ENCODE measurements around the gene ZBTB17. TPM values are rescaled to one million over a fixed set of nuclear protein-coding genes. Genes with fewer than 3 reads are reported as not detected.

The ZBTB17 gene
- total and polyA plus RNA-seq, 4 donors = 16.7 to 50.8 (median 39.0) TPM

DNA sequence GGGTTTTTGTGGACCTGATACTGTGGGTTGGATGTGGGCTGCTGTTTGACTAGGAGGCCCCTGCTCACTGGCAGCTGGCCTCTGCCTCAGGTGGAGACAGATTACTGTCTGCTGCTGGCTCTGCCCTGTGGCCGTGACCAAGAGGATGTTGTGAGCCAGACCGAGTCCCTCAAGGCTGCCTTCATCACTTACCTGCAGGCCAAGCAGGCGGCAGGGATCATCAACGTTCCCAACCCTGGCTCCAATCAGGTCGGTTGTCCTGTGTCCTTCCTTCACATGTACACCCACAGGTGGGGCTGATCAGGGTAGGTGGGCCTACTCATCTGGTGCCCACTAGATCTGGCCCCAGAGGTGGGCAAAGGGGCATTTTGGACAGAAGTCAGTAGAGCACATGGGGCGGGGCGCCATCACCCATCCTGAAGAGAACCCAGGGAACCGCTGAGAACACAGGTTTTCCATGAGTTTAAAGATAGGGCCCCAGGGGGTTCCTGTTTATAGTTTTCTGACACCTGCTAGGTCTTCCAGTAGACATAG is 37.2 kb downstream of the ZBTB17 start:
- Histone ChIP-seq H3K27ac (ENCODE audit: low read depth, low read length) (no peak overlapping the region), H3K9me3 (ENCODE audit: control insufficient read depth, insufficient read depth, low read length) (no peaks in the 10 kb centered on the region), H3K27me3 (ENCODE audit: control insufficient read depth, insufficient read depth, low read length) (no peaks in the 10 kb centered on the region), H3K36me3 (ENCODE audit: control insufficient read depth, insufficient read depth, low read length) (peaks cover 95% of the 10 kb centered on the region), H3K4me1 (ENCODE audit: control insufficient read depth, insufficient read depth, low read length) (peaks cover 26% of the 10 kb centered on the region), H3K4me3 (ENCODE audit: low read depth, low read length) (no peak overlapping the region)
- WGBS (ENCODE audit: insufficient coverage) = 92% methylated on average over 7 of the region's 8 CpGs
- no peak for DNase-seq (ENCODE audit: low read depth in 4 of 6, low spot score in 6 of 6)

DNA sequence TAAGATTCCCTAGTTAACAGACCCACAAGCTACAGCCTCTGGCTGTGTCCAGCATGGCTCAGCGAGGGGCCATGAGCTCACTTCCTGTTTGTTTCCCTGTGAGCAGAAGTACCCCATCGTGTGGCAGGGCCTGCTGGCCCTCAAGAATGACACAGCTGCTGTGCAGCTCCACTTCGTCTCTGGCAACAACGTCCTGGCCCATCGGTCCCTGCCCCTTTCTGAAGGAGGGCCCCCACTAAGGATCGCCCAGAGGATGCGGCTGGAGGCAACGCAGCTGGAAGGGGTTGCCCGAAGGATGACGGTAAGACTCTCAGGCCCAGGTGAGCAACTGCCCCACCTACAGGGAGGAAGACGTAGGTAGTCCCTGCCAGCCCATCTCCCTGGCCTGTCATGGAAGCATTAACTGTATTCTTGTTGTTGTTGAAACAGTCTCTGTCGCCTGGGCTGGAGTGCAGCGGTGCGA is 38.2 kb downstream of the ZBTB17 start:
- H3K4me1 ChIP-seq (ENCODE audit: control insufficient read depth, insufficient read depth, low read length) = peaks cover 26% of the 10 kb centered on the region
- no peaks in the 10 kb centered on the region for H3K27me3 ChIP-seq (ENCODE audit: control insufficient read depth, insufficient read depth, low read length)
- no peak for DNase-seq (ENCODE audit: low read depth in 4 of 6, low spot score in 6 of 6)
- H3K27ac ChIP-seq (ENCODE audit: low read depth, low read length) = no peak overlapping the region
- H3K36me3 ChIP-seq (ENCODE audit: control insufficient read depth, insufficient read depth, low read length) = peaks cover 95% of the 10 kb centered on the region
- 70% methylated on average over 14 of the region's 14 CpGs for WGBS (ENCODE audit: insufficient coverage)
- H3K4me3 ChIP-seq (ENCODE audit: low read depth, low read length) = no peak overlapping the region
- no peaks in the 10 kb centered on the region for H3K9me3 ChIP-seq (ENCODE audit: control insufficient read depth, insufficient read depth, low read length)

DNA sequence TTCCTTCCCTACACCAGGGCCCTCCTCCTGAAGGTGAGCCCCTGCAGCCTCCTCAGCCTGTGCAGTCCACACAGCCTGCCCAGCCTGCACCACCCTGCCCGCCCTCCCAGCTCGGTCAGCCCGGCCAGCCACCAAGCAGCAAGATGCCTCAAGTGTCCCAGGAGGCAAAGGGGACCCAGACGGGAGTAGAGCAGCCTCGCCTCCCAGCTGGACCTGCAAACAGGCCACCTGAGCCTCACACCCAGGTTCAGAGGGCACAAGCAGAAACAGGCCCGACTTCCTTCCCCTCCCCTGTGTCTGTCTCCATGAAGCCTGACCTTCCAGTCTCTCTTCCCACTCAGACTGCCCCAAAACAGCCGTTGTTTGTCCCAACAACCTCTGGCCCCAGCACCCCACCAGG is 38.8 kb downstream of the ZBTB17 start:
- H3K4me3 ChIP-seq (ENCODE audit: low read depth, low read length) = no peak overlapping the region
- H3K9me3 ChIP-seq (ENCODE audit: control insufficient read depth, insufficient read depth, low read length) = no peaks in the 10 kb centered on the region
- H3K36me3 ChIP-seq (ENCODE audit: control insufficient read depth, insufficient read depth, low read length) = peaks cover 95% of the 10 kb centered on the region
- peaks cover 26% of the 10 kb centered on the region for H3K4me1 ChIP-seq (ENCODE audit: control insufficient read depth, insufficient read depth, low read length)
- WGBS (ENCODE audit: insufficient coverage) = 84% methylated on average over 7 of the region's 7 CpGs
- H3K27me3 ChIP-seq (ENCODE audit: control insufficient read depth, insufficient read depth, low read length) = no peaks in the 10 kb centered on the region
- no peak for DNase-seq (ENCODE audit: low read depth in 4 of 6, low spot score in 6 of 6)
- H3K27ac ChIP-seq (ENCODE audit: low read depth, low read length) = no peak overlapping the region

DNA sequence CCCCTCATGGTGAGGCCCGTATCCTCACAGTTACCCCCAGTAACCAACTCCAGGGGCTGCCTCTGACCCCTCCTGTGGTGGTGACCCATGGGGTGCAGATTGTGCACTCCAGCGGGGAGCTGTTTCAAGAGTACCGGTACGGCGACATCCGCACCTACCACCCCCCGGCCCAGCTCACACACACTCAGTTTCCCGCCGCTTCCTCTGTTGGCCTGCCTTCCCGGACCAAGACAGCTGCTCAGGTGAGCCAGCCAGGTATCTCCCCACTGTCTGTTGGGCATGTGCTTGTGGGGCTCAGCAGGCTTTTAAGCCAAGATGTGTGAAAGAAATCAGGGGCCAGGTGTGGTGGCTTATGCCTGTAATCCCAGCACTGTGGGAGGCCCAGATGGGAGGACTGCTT is 39.9 kb downstream of the ZBTB17 start:
- no peak overlapping the region for H3K4me3 ChIP-seq (ENCODE audit: low read depth, low read length)
- H3K27me3 ChIP-seq (ENCODE audit: control insufficient read depth, insufficient read depth, low read length) = no peaks in the 10 kb centered on the region
- H3K9me3 ChIP-seq (ENCODE audit: control insufficient read depth, insufficient read depth, low read length) = no peaks in the 10 kb centered on the region
- H3K4me1 ChIP-seq (ENCODE audit: control insufficient read depth, insufficient read depth, low read length) = peaks cover 24% of the 10 kb centered on the region
- H3K36me3 ChIP-seq (ENCODE audit: control insufficient read depth, insufficient read depth, low read length) = peaks cover 95% of the 10 kb centered on the region
- DNase-seq (ENCODE audit: low read depth in 4 of 6, low spot score in 6 of 6) = no peak
- H3K27ac ChIP-seq (ENCODE audit: low read depth, low read length) = no peak overlapping the region
- 99% methylated on average over 10 of the region's 10 CpGs for WGBS (ENCODE audit: insufficient coverage)

DNA sequence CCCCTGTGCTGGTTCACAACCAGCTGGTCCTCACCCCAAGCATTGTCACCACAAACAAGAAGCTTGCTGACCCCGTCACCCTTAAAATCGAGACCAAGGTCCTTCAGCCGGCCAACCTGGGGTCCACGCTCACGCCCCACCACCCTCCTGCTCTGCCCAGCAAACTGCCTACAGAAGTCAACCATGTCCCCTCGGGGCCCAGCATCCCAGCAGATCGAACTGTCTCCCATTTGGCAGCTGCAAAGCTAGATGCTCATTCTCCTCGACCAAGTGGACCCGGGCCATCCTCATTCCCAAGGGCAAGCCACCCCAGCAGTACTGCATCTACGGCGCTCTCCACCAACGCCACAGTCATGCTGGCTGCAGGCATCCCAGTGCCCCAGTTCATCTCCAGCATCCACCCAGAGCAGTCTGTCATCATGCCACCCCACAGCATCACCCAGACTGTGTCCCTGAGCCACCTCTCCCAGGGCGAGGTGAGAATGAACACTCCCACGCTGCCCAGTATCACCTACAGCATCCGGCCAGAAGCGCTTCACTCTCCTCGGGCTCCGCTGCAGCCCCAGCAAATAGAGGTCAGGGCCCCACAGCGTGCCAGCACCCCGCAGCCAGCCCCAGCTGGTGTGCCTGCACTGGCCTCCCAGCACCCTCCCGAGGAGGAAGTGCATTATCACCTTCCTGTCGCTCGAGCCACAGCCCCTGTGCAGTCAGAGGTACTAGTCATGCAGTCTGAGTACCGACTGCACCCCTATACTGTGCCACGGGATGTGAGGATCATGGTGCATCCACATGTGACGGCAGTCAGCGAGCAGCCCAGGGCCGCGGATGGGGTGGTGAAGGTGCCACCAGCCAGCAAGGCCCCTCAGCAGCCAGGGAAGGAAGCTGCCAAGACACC is 40.6 kb downstream of the ZBTB17 start:
- Histone ChIP-seq H3K27ac (ENCODE audit: low read depth, low read length) (no peak overlapping the region), H3K27me3 (ENCODE audit: control insufficient read depth, insufficient read depth, low read length) (no peaks in the 10 kb centered on the region), H3K4me3 (ENCODE audit: low read depth, low read length) (no peak overlapping the region), H3K36me3 (ENCODE audit: control insufficient read depth, insufficient read depth, low read length) (peaks cover 93% of the 10 kb centered on the region), H3K9me3 (ENCODE audit: control insufficient read depth, insufficient read depth, low read length) (no peaks in the 10 kb centered on the region), H3K4me1 (ENCODE audit: control insufficient read depth, insufficient read depth, low read length) (peaks cover 21% of the 10 kb centered on the region)
- DNase-seq (ENCODE audit: low read depth in 4 of 6, low spot score in 6 of 6) = no peak
- 95% methylated on average over 25 of the region's 29 CpGs for WGBS (ENCODE audit: insufficient coverage)

DNA sequence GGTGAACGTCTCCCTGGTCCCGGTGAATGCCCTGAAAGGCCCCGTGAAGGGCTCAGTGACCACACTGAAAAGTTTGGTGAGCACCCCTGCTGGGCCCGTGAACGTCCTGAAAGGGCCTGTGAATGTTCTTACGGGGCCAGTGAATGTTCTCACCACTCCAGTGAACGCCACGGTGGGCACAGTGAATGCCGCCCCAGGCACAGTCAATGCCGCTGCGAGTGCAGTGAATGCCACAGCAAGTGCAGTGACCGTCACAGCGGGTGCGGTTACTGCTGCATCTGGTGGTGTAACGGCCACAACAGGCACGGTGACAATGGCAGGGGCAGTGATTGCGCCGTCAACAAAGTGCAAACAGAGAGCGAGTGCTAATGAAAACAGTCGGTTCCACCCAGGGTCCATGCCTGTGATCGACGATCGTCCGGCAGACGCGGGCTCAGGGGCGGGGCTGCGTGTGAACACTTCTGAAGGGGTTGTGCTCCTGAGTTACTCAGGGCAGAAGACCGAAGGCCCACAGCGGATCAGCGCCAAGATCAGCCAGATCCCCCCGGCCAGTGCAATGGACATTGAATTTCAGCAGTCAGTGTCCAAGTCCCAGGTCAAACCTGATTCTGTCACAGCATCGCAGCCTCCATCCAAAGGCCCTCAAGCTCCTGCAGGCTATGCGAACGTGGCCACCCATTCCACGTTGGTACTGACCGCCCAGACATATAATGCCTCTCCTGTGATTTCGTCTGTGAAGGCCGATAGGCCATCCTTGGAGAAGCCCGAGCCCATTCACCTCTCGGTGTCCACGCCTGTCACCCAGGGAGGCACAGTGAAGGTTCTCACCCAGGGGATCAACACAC is 41.5 kb downstream of the ZBTB17 start:
- WGBS (ENCODE audit: insufficient coverage) = 90% methylated on average over 42 of the region's 42 CpGs
- no peaks in the 10 kb centered on the region for H3K27me3 ChIP-seq (ENCODE audit: control insufficient read depth, insufficient read depth, low read length)

DNA sequence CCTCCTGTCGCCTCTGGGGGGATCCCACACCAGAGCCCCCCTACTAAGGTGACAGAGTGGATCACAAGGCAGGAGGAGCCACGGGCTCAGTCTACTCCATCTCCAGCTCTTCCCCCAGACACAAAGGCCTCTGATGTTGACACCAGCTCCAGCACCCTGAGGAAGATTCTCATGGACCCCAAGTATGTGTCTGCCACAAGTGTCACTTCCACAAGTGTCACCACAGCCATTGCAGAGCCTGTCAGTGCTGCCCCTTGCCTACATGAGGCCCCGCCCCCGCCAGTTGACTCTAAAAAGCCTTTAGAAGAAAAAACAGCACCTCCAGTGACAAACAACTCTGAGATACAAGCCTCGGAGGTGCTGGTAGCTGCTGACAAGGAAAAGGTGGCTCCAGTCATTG is 42.2 kb downstream of the ZBTB17 start:
- WGBS (ENCODE audit: insufficient coverage) = 91% methylated on average over 5 of the region's 5 CpGs
- Histone ChIP-seq H3K27me3 (ENCODE audit: control insufficient read depth, insufficient read depth, low read length) (no peaks in the 10 kb centered on the region), H3K9me3 (ENCODE audit: control insufficient read depth, insufficient read depth, low read length) (no peaks in the 10 kb centered on the region), H3K27ac (ENCODE audit: low read depth, low read length) (no peak overlapping the region), H3K36me3 (ENCODE audit: control insufficient read depth, insufficient read depth, low read length) (peaks cover 84% of the 10 kb centered on the region), H3K4me1 (ENCODE audit: control insufficient read depth, insufficient read depth, low read length) (peaks cover 12% of the 10 kb centered on the region), H3K4me3 (ENCODE audit: low read depth, low read length) (no peak overlapping the region)
- no peak for DNase-seq (ENCODE audit: low read depth in 4 of 6, low spot score in 6 of 6)

More for the DNA sequence above, 41.5 kb downstream of the ZBTB17 start:
- Histone ChIP-seq H3K4me1 (ENCODE audit: control insufficient read depth, insufficient read depth, low read length) (peaks cover 19% of the 10 kb centered on the region), H3K9me3 (ENCODE audit: control insufficient read depth, insufficient read depth, low read length) (no peaks in the 10 kb centered on the region), H3K27ac (ENCODE audit: low read depth, low read length) (no peak overlapping the region), H3K36me3 (ENCODE audit: control insufficient read depth, insufficient read depth, low read length) (peaks cover 91% of the 10 kb centered on the region), H3K4me3 (ENCODE audit: low read depth, low read length) (no peak overlapping the region)
- no peak for DNase-seq (ENCODE audit: low read depth in 4 of 6, low spot score in 6 of 6)

DNA sequence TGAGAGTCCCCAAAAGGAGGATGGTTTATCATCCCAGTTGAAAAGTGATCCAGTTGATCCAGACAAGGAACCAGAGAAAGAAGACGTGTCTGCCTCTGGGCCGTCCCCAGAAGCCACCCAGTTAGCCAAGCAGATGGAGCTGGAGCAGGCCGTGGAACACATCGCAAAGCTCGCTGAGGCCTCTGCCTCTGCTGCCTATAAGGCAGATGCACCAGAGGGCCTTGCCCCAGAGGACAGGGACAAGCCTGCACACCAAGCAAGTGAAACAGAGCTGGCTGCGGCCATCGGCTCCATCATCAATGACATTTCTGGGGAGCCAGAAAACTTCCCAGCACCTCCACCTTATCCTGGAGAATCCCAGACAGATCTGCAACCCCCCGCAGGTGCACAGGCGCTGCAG is 43.3 kb downstream of the ZBTB17 start:
- no peak for DNase-seq (ENCODE audit: low read depth in 4 of 6, low spot score in 6 of 6)
- Histone ChIP-seq H3K36me3 (ENCODE audit: control insufficient read depth, insufficient read depth, low read length) (peaks cover 82% of the 10 kb centered on the region), H3K4me3 (ENCODE audit: low read depth, low read length) (no peak overlapping the region), H3K9me3 (ENCODE audit: control insufficient read depth, insufficient read depth, low read length) (no peaks in the 10 kb centered on the region), H3K27ac (ENCODE audit: low read depth, low read length) (no peak overlapping the region), H3K4me1 (ENCODE audit: control insufficient read depth, insufficient read depth, low read length) (peaks cover 7% of the 10 kb centered on the region), H3K27me3 (ENCODE audit: control insufficient read depth, insufficient read depth, low read length) (no peaks in the 10 kb centered on the region)
- WGBS (ENCODE audit: insufficient coverage) = 95% methylated on average over 6 of the region's 9 CpGs

DNA sequence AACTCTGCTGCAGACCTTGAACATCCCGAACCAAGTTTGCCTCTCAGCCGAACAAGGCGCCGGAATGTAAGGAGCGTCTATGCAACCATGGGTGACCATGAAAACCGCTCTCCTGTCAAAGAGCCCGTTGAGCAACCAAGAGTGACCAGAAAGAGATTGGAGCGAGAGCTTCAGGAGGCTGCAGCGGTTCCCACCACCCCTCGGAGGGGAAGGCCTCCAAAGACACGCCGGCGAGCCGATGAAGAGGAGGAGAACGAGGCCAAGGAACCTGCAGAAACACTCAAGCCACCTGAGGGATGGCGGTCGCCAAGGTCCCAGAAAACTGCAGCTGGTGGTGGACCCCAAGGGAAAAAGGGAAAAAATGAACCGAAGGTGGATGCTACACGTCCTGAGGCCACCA is 44.0 kb downstream of the ZBTB17 start:
- no peaks in the 10 kb centered on the region for H3K27me3 ChIP-seq (ENCODE audit: control insufficient read depth, insufficient read depth, low read length)
- no peak overlapping the region for H3K4me3 ChIP-seq (ENCODE audit: low read depth, low read length)
- no peaks in the 10 kb centered on the region for H3K9me3 ChIP-seq (ENCODE audit: control insufficient read depth, insufficient read depth, low read length)
- H3K27ac ChIP-seq (ENCODE audit: low read depth, low read length) = no peak overlapping the region
- WGBS (ENCODE audit: insufficient coverage) = 97% methylated on average over 19 of the region's 19 CpGs
- peaks cover 75% of the 10 kb centered on the region for H3K36me3 ChIP-seq (ENCODE audit: control insufficient read depth, insufficient read depth, low read length)
- no peak for DNase-seq (ENCODE audit: low read depth in 4 of 6, low spot score in 6 of 6)
- no peaks in the 10 kb centered on the region for H3K4me1 ChIP-seq (ENCODE audit: control insufficient read depth, insufficient read depth, low read length)

Measured in spinal cord (tissue), 10 donors.